Right lobe of liver (tissue), 6 donors: ENCODE data around the gene SLC43A3. TPM values are rescaled to one million over a fixed set of nuclear protein-coding genes. Genes with fewer than 3 reads are reported as not detected.

Experiments used
- ATAC-seq, 4 donors: fragments of 200-7000 bp; cut with Tn5 transposase; one replicate each; pipeline ENCODE4 v1.9.1; 2020; ENCODE audit warnings: mild to moderate bottlenecking in 4 of 4, moderate library complexity in 4 of 4
- DNase-seq, 3 donors: peaks; one replicate each; pipeline ENCODE4 v3.0.0-alpha.2; 2020
- H3K27ac ChIP-seq, 3 donors: fragments of 200-600 bp; one replicate each; pipeline ENCODE4 v1.8.0; 2022
- H3K27me3 ChIP-seq, 2 donors: fragments of 200-600 bp; one replicate each; pipeline ENCODE4 v1.8.0; 2022
- H3K36me3 ChIP-seq, 4 donors: fragments of 200-600 bp; sonication (generic) in 1 of 4; one replicate each; pipeline versions ENCODE4 v1.5.1 to v1.8.0; 2017 to 2022; ENCODE audit warnings: control low read depth in 1 of 4
- H3K4me1 ChIP-seq, 4 donors: fragments of 200-600 bp; sonication (generic) in 1 of 4; one replicate each; pipeline versions ENCODE4 v1.5.1 to v1.8.0; 2017 to 2022; ENCODE audit warnings: control low read depth in 1 of 4
- H3K4me3 ChIP-seq, 3 donors: fragments of 200-600 bp; one replicate each; pipeline ENCODE4 v1.8.0; 2022
- H3K9me3 ChIP-seq, 4 donors: fragments of 200-600 bp; sonication (generic) in 1 of 4; one replicate each; pipeline versions ENCODE4 v1.5.1 to v1.8.0; 2017 to 2022; ENCODE audit warnings: control low read depth in 1 of 4
- CTCF ChIP-seq, 4 donors: fragments of 200-600 bp in 3 of 4; fragments of 450-650 bp in 1 of 4; IDR thresholded peaks; one replicate each; pipeline versions ENCODE4 v1.5.1 to v1.8.0; 2016 to 2022; ENCODE audit warnings: antibody characterized with exemption in 4 of 4, mild to moderate bottlenecking in 2 of 4
- POLR2A ChIP-seq: fragments of 450-650 bp; IDR thresholded peaks from one replicate; pipeline ENCODE4 v1.6.1; 2017; ENCODE audit warnings: antibody characterized with exemption, mild to moderate bottlenecking
- WGBS: methylation state at CpG from one replicate; pipeline ENCODE4 v1.1.6; 2018; ENCODE audit warnings: low coverage, low lambda C conversion rate; ENCODE audit not compliant: insufficient coverage; ENCODE audit errors: missing lambda C conversion rate; 5-methylcytosine and 5-hydroxymethylcytosine counted together
- intact Hi-C, 2 donors: fragments of 100-400 bp; cut with DNase I; formaldehyde crosslinking; loops; one replicate each; pipeline versions ENCODE4 v1.11.2 to v1.14.1; 2022
- total RNA-seq, 6 experiments: library from RNA; depleted of rRNA in 2 of 6; stranded (reverse); fragments of >200 nt in 2 of 6; fragmentation: NEBNext Ultra II Directional in 3 of 6; extraction: Animal tissue kit (Norgen Biotek cat#: 25700) in 3 of 6; gene quantifications; one replicate each; pipeline versions ENCODE4 v1.1.0 to v1.2.4, GENCODE V29; 2016 to 2023
- donor health status: DM: no; HTN: yes; CAD: no.
- donor health status: DM: no; HTN: no; CAD: no.
- donor health status: DM: no; HTN: no; CAD: no.
- donor health status: DM: no; HTN: yes; CAD: no.
- donor health status: DM: no; HTN: yes; CAD: no.

Gene SLC43A3
- total RNA-seq, 6 experiments from 2014 or later = 109 to 259 (median 185) TPM

- DNase-seq (no peak), ATAC-seq (no peak)
- Histone ChIP-seq H3K4me3 (no peak overlapping the region), H3K9me3 (no peaks in the 10 kb centered on the region), H3K36me3 (peaks cover 0 to 3% (median 0%) of the 10 kb centered on the region in 4 donors), H3K27ac (no peak overlapping the region), H3K27me3 (no peaks in the 10 kb centered on the region), H3K4me1 (peaks cover 0 to 8% (median under 1%) of the 10 kb centered on the region in 4 donors)
- TF ChIP-seq CTCF (IDR thresholded peaks at IDR 0.05) (no peak), POLR2A (no peak)
- intact Hi-C loops = loop anchor here in 1 of 2 donors (10.0 kb wide), 1 partner anchor 180 kb away; the partner anchor contains the start of gene YPEL4
- 74% methylated on average over 23 of the region's 30 CpGs for WGBS
Observed at GRCh38 chr11:57464539-57465181, 37.7 kb upstream of the SLC43A3 start.

- 63% methylated on average over 7 of the region's 14 CpGs for WGBS
- no peak for TF ChIP-seq POLR2A
- TF ChIP-seq CTCF (IDR thresholded peaks at IDR 0.05) = no peak
- no peak overlapping the region for H3K4me3 ChIP-seq
- no peak overlapping the region for H3K27ac ChIP-seq
- H3K4me1 ChIP-seq = peaks cover 0 to 16% (median 4%) of the 10 kb centered on the region in 4 donors
- no peaks in the 10 kb centered on the region for H3K9me3 ChIP-seq
- no peaks in the 10 kb centered on the region for H3K27me3 ChIP-seq
- DNase-seq (no peak), ATAC-seq (no peak)
- intact Hi-C loops = loop anchor here in 1 of 2 donors (10.0 kb wide), 1 partner anchor 181 kb away; the partner anchor contains the start of gene YPEL4
- no peaks in the 10 kb centered on the region for H3K36me3 ChIP-seq
Observed at GRCh38 chr11:57463671-57464538, 37.0 kb upstream of the SLC43A3 start.

GRCh38 chr11:57462597-57462996, 35.7 kb upstream of the SLC43A3 start:
- Histone ChIP-seq H3K27me3 (no peaks in the 10 kb centered on the region), H3K4me1 (peaks cover 0 to 28% (median 6%) of the 10 kb centered on the region in 4 donors), H3K36me3 (no peaks in the 10 kb centered on the region), H3K4me3 (no peak overlapping the region), H3K27ac (no peak overlapping the region), H3K9me3 (no peaks in the 10 kb centered on the region)
- intact Hi-C loops = loop anchor here in 1 of 2 donors (10.0 kb wide), 1 partner anchor 182 kb away; the partner anchor contains the start of gene YPEL4
- 25% methylated on average over 2 of the region's 3 CpGs for WGBS
- DNase-seq (no peak), ATAC-seq (no peak)
- TF ChIP-seq POLR2A (no peak), CTCF (IDR thresholded peaks at IDR 0.05) (peak in 1 of 4 donors; percentile 8)

- DNase-seq (no peak), ATAC-seq (no peak)
- Histone ChIP-seq H3K4me3 (peak overlapping the region in 1 of 3 donors; percentile 61), H3K27me3 (no peaks in the 10 kb centered on the region), H3K36me3 (no peaks in the 10 kb centered on the region), H3K27ac (no peak overlapping the region), H3K4me1 (peaks cover 0 to 34% (median 7%) of the 10 kb centered on the region in 4 donors), H3K9me3 (no peaks in the 10 kb centered on the region)
- 82% methylated on average over 6 of the region's 16 CpGs for WGBS
- TF ChIP-seq POLR2A (no peak), CTCF (IDR thresholded peaks at IDR 0.05) (no peak)
- intact Hi-C loops = loop anchor here in 1 of 2 donors (10.0 kb wide), 1 partner anchor 183 kb away; the partner anchor contains the start of gene YPEL4
Observed at GRCh38 chr11:57461841-57462489, 35.0 kb upstream of the SLC43A3 start.
